GM11168 (cell line): ENCODE data around the gene PPFIBP2.

ENCODE experiments used
- in situ Hi-C: fragments of 300-500 bp; cut with MboI; formaldehyde crosslinking; loops from one replicate; pipeline ENCODE4 v1.12.0; 2022; ENCODE audit warnings: low sequenced_read_pairs; ENCODE audit not compliant: unreplicated experiment

Gene PPFIBP2

GRCh38 chr11:7593481-7593880, 79.7 kb downstream of the PPFIBP2 start:
- in situ Hi-C loops = no loop called here

- in situ Hi-C loops = no loop called here
Observed at GRCh38 chr11:7595016-7595866, 81.4 kb downstream of the PPFIBP2 start.

- in situ Hi-C loops = no loop called here
Observed at GRCh38 chr11:7595951-7596350, 82.2 kb downstream of the PPFIBP2 start.

- in situ Hi-C loops = no loop called here
Observed at GRCh38 chr11:7596975-7597391, 83.2 kb downstream of the PPFIBP2 start.

GRCh38 chr11:7597620-7598019, 83.8 kb downstream of the PPFIBP2 start:
- in situ Hi-C loops = no loop called here

- in situ Hi-C loops = no loop called here
Observed at GRCh38 chr11:7599209-7599608, 85.4 kb downstream of the PPFIBP2 start.

- in situ Hi-C loops = no loop called here
Observed at GRCh38 chr11:7600205-7600775, 86.5 kb downstream of the PPFIBP2 start.

GRCh38 chr11:7603031-7603781, 89.4 kb downstream of the PPFIBP2 start:
- in situ Hi-C loops = no loop called here

GRCh38 chr11:7604331-7604955, 90.6 kb downstream of the PPFIBP2 start:
- in situ Hi-C loops = no loop called here

- in situ Hi-C loops = no loop called here
Observed at GRCh38 chr11:7605186-7605943, 91.6 kb downstream of the PPFIBP2 start.

- in situ Hi-C loops = no loop called here
Observed at GRCh38 chr11:7606496-7606895, 92.7 kb downstream of the PPFIBP2 start.

GRCh38 chr11:7609015-7609414, 95.2 kb downstream of the PPFIBP2 start:
- in situ Hi-C loops = no loop called here

- in situ Hi-C loops = no loop called here
Observed at GRCh38 chr11:7609521-7609920, 95.7 kb downstream of the PPFIBP2 start.

- in situ Hi-C loops = no loop called here
Observed at GRCh38 chr11:7610393-7610792, 96.6 kb downstream of the PPFIBP2 start.

GRCh38 chr11:7611411-7611810, 97.6 kb downstream of the PPFIBP2 start:
- in situ Hi-C loops = no loop called here

GRCh38 chr11:7612056-7612660, 98.4 kb downstream of the PPFIBP2 start:
- in situ Hi-C loops = no loop called here

- in situ Hi-C loops = no loop called here
Observed at GRCh38 chr11:7612661-7613393, 99.0 kb downstream of the PPFIBP2 start.

GRCh38 chr11:7613394-7613720, 99.6 kb downstream of the PPFIBP2 start:
- in situ Hi-C loops = no loop called here

- in situ Hi-C loops = no loop called here
Observed at GRCh38 chr11:7614656-7615055, 100.9 kb downstream of the PPFIBP2 start.
